Endothelial cell of umbilical vein (primary cell): ENCODE measurements around the gene CDCA3. TPM values are rescaled to one million over a fixed set of nuclear protein-coding genes. Genes with fewer than 3 reads are reported as not detected.

Experiments
- BruUV-seq: library from RNA; stranded (reverse); fragments of 400-500 nt; replicated peaks from 2 replicates; lab custom pipeline; 2021; lab: Mats Ljungman, UMichigan
- CTCF ChIA-PET: fragments of 300-600, 350-600 bp; sonication (Branson Sonifier 250); formaldehyde crosslinking; loops from one replicate; lab custom pipeline; 2021; ENCODE audit warnings: antibody characterized with exemption, inconsistent platforms; lab: Charles Lee
- POLR2A ChIA-PET: fragments of 300-600, 350-600 bp; sonication (Branson Sonifier 250); formaldehyde crosslinking; loops from one replicate; lab custom pipeline; 2021; ENCODE audit warnings: antibody characterized with exemption, inconsistent platforms; lab: Charles Lee
- DNase-seq: peaks from one replicate; pipeline ENCODE4 v3.0.0-alpha.2; 2011; ENCODE audit warnings: low read depth, low spot score
- FAIRE-seq: peaks from 2 replicates; lab custom pipeline; 2011; peaks lifted over from hg19 to GRCh38; lab: Jason Lieb, UNC
- H2AFZ ChIP-seq: 2 replicates; pipeline ENCODE4 v1.6.0; 2012; ENCODE audit warnings: low read depth, low read length, control low read depth, inconsistent platforms
- H3K27ac ChIP-seq: 2 replicates; pipeline ENCODE4 v1.5.1; 2011; ENCODE audit warnings: low read depth, mild to moderate bottlenecking, control low read depth, low read length, moderate library complexity; ENCODE audit not compliant: insufficient read depth
- H3K27me3 ChIP-seq, 2 experiments: 2 replicates each; pipeline versions ENCODE4 v1.6.0 to v1.6.1; 2011; ENCODE audit warnings: low read length in 2 of 2, mixed read lengths in 1 of 2; ENCODE audit not compliant: control insufficient read depth in 2 of 2, insufficient read depth in 2 of 2
- H3K36me3 ChIP-seq, 2 experiments: 2 replicates in 1 of 2; 3 replicates in 1 of 2; pipeline ENCODE4 v1.5.1; 2011; ENCODE audit warnings: low read length in 2 of 2, mild to moderate bottlenecking in 1 of 2, moderate library complexity in 1 of 2; ENCODE audit not compliant: control insufficient read depth in 2 of 2, insufficient read depth in 2 of 2; ENCODE audit errors: extremely low read depth in 1 of 2
- H3K4me1 ChIP-seq: 3 replicates; pipeline ENCODE4 v1.5.1; 2011; ENCODE audit warnings: mild to moderate bottlenecking, low read length; ENCODE audit not compliant: control insufficient read depth, insufficient read depth; ENCODE audit errors: extremely low read depth
- H3K4me2 ChIP-seq: 2 replicates; pipeline ENCODE4 v1.6.1; 2011; ENCODE audit warnings: low read length, control low read depth, mixed read lengths; ENCODE audit not compliant: insufficient read depth
- H3K4me3 ChIP-seq, 3 experiments: fragments of 200-600 bp in 1 of 3; sonication (generic), shearing (Covaris generic) in 1 of 3; replicated peaks in 1 of 3; 2 replicates each; pipeline ENCODE4 v1.5.1; 2011 to 2016; ENCODE audit warnings: control low read depth in 3 of 3, low read length in 3 of 3, mild to moderate bottlenecking in 2 of 3, inconsistent platforms in 1 of 3, low read depth in 1 of 3, moderate library complexity in 1 of 3; ENCODE audit not compliant: insufficient read depth in 1 of 3
- H3K79me2 ChIP-seq: 2 replicates; pipeline ENCODE4 v1.6.0; 2012; ENCODE audit warnings: low read length, inconsistent platforms; ENCODE audit not compliant: control insufficient read depth, insufficient read depth
- H3K9ac ChIP-seq: replicated peaks from 2 replicates; pipeline ENCODE3; 2011; ENCODE audit warnings: low read length, control low read depth; ENCODE audit not compliant: insufficient read depth; ENCODE audit errors: extremely low read depth
- H3K9me1 ChIP-seq: replicated peaks from 3 replicates; pipeline ENCODE4 v1.6.0; 2011; ENCODE audit warnings: mild to moderate bottlenecking, low read length; ENCODE audit not compliant: control insufficient read depth, insufficient read depth; ENCODE audit errors: extremely low read depth
- H3K9me3 ChIP-seq: replicated peaks from 2 replicates; pipeline ENCODE4 v1.5.1; 2012; ENCODE audit warnings: low read length, inconsistent platforms; ENCODE audit not compliant: control insufficient read depth, insufficient read depth
- H4K20me1 ChIP-seq: replicated peaks from 2 replicates; pipeline ENCODE3; 2011; ENCODE audit warnings: mild to moderate bottlenecking, low read length; ENCODE audit not compliant: control insufficient read depth, insufficient read depth; ENCODE audit errors: extremely low read depth
- EZH2 ChIP-seq: IDR thresholded peaks from 2 replicates; pipeline ENCODE4 v1.6.1; 2012; ENCODE audit warnings: borderline replicate concordance, low read depth, mild to moderate bottlenecking, moderate library complexity, low read length, inconsistent platforms; ENCODE audit not compliant: severe bottlenecking
- FOS ChIP-seq: IDR thresholded peaks from 2 replicates; pipeline ENCODE4 v1.6.1; 2011; ENCODE audit warnings: mild to moderate bottlenecking, low read length, moderate library complexity, borderline replicate concordance; ENCODE audit not compliant: insufficient read depth
- GATA2 ChIP-seq: IDR thresholded peaks from 2 replicates; pipeline ENCODE4 v1.7.0; 2011; ENCODE audit warnings: low read depth, mild to moderate bottlenecking, moderate library complexity, mixed read lengths, low read length; ENCODE audit not compliant: insufficient read length, insufficient read depth
- JUN ChIP-seq: IDR thresholded peaks from 2 replicates; pipeline ENCODE4 v1.6.1; 2011; ENCODE audit warnings: borderline replicate concordance, low read depth; ENCODE audit not compliant: insufficient read length, insufficient read depth
- MYC ChIP-seq: IDR thresholded peaks from one replicate; pipeline ENCODE4 v1.6.1; 2011; ENCODE audit warnings: mild to moderate bottlenecking, low read depth, low read length
- POLR2A ChIP-seq: IDR thresholded peaks from 2 replicates; pipeline ENCODE4 v1.6.1; 2012; ENCODE audit warnings: low read depth, mild to moderate bottlenecking, control low read depth, low read length
- POLR2AphosphoS5 ChIP-seq: IDR thresholded peaks from 2 replicates; pipeline ENCODE4 v1.6.1; 2012; ENCODE audit warnings: low read depth, mild to moderate bottlenecking, control low read depth, low read length, moderate library complexity; ENCODE audit not compliant: insufficient read depth
- dilution Hi-C: fragments of 300-500 bp; cut with MboI; formaldehyde crosslinking; loops from one replicate; pipeline ENCODE4 v1.15.0; 2019; ENCODE audit warnings: low sequenced_read_pairs; ENCODE audit not compliant: extremely low pct_ligation_motif_present
- intact Hi-C: fragments of 100-400 bp; cut with micrococcal nuclease; formaldehyde crosslinking; loops from one replicate; pipeline ENCODE4 v1.10.0; 2022
- polyA plus RNA-seq, 4 experiments: library from polyadenylated mRNA; depleted of rRNA in 3 of 4; stranded (reverse) in 3 of 4; unstranded in 1 of 4; fragments of >200 nt; gene quantifications; 2 replicates each; pipeline versions ENCODE4 v1.2.1 to v1.2.3, GENCODE V29; 2011 to 2012; ENCODE audit warnings: missing spikeins in 1 of 4
- total RNA-seq: library from RNA; stranded (reverse); gene quantifications from 2 replicates; pipeline ENCODE4 v1.2.3, GENCODE V29; 2021
- TF ChIP-seq, protein P1 (sequence below): IDR thresholded peaks from 2 replicates; pipeline ENCODE4 v1.6.1; 2011; ENCODE audit not compliant: insufficient read depth, insufficient read length
- TF ChIP-seq, protein P2 (sequence below), 2 donors: IDR thresholded peaks; 1 replicate in 1 of 2; 2 replicates in 1 of 2; pipeline ENCODE4 v1.5.1; 2011; ENCODE audit warnings: low read length in 2 of 2, mild to moderate bottlenecking in 2 of 2, moderate library complexity in 2 of 2, control low read depth in 1 of 2, inconsistent platforms in 1 of 2, low read depth in 1 of 2; ENCODE audit not compliant: insufficient read depth in 1 of 2; ENCODE audit errors: extremely low read depth in 1 of 2

CDCA3 gene
- total and polyA plus RNA-seq, 2 donors (not counting 3 experiments of a cell fraction or from before 2014, with no cell fraction given) = 44.3 to 53.5 TPM

DNA sequence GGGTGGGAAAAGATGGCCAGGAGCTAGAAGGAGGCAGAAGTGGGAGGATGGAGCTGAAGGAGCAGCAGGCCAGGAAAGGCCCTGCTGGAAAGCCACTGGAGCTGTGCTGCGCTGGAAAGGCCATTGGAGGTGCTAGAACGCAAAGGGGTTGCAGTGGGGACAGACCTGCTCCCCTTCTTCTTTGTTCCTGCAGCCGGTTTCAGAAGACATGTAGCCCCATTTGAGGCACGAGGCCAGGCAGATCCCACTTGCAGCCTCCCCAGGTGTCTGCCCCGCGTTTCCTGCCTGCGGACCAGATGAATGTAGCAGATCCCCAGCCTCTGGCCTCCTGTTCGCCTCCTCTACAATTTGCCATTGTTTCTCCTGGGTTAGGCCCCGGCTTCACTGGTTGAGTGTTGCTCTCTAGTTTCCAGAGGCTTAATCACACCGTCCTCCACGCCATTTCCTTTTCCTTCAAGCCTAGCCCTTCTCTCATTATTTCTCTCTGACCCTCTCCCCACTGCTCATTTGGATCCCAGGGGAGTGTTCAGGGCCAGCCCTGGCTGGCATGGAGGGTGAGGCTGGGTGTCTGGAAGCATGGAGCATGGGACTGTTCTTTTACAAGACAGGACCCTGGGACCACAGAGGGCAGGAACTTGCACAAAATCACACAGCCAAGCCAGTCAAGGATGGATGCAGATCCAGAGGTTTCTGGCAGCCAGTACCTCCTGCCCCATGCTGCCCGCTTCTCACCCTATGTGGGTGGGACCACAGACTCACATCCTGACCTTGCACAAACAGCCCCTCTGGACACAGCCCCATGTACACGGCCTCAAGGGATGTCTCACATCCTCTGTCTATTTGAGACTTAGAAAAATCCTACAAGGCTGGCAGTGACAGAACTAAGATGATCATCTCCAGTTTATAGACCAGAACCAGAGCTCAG, 31.7 kb downstream of the CDCA3 start:
- ChIA-PET POLR2A (no interaction called here), CTCF (interaction anchor here (0.7 kb wide), 1 partner anchor 67 kb away, joined by 4 read pairs; the partner anchor contains the start of gene MLF2)
- dilution Hi-C loops = no loop called here
- TF ChIP-seq FOS (no peak), JUN (no peak), POLR2A (no peak), EZH2 (no peak), MYC (no peak), GATA2 (no peak), POLR2AphosphoS5 (no peak)
- TF ChIP-seq, protein P1, sequence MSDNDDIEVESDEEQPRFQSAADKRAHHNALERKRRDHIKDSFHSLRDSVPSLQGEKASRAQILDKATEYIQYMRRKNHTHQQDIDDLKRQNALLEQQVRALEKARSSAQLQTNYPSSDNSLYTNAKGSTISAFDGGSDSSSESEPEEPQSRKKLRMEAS = no peak
- TF ChIP-seq, protein P2, sequence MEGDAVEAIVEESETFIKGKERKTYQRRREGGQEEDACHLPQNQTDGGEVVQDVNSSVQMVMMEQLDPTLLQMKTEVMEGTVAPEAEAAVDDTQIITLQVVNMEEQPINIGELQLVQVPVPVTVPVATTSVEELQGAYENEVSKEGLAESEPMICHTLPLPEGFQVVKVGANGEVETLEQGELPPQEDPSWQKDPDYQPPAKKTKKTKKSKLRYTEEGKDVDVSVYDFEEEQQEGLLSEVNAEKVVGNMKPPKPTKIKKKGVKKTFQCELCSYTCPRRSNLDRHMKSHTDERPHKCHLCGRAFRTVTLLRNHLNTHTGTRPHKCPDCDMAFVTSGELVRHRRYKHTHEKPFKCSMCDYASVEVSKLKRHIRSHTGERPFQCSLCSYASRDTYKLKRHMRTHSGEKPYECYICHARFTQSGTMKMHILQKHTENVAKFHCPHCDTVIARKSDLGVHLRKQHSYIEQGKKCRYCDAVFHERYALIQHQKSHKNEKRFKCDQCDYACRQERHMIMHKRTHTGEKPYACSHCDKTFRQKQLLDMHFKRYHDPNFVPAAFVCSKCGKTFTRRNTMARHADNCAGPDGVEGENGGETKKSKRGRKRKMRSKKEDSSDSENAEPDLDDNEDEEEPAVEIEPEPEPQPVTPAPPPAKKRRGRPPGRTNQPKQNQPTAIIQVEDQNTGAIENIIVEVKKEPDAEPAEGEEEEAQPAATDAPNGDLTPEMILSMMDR (IDR thresholded peaks at IDR 0.05; ENCODE audit: extremely low read depth in 1 of 2, insufficient read depth in 1 of 2, low read depth in 1 of 2, low read length in 2 of 2) = no peak
- H3K27me3 ChIP-seq = peaks cover 3% of the 10 kb centered on the region in 2 experiments
- H2AFZ ChIP-seq = peak overlapping the region; percentile 74
- BruUV-seq = no TSS peak
- intact Hi-C loops = no loop called here
- FAIRE-seq (no peak), DNase-seq (peak; percentile 16)
- H3K36me3 ChIP-seq = no peaks in the 10 kb centered on the region
- H3K4me3 ChIP-seq = no peak overlapping the region
- no peaks in the 10 kb centered on the region for H3K9me1 ChIP-seq
- no peak overlapping the region for H3K9ac ChIP-seq
- H3K27ac ChIP-seq = no peak overlapping the region
- H3K4me1 ChIP-seq = peaks cover 12% of the 10 kb centered on the region
- no peaks in the 10 kb centered on the region for H3K79me2 ChIP-seq
- H3K9me3 ChIP-seq = no peaks in the 10 kb centered on the region
- no peaks in the 10 kb centered on the region for H4K20me1 ChIP-seq
- no peak overlapping the region for H3K4me2 ChIP-seq
